ENCODE measurements around the gene DGLUCY.
"Not testable (repeated sequence)": the region's sequence is repeated elsewhere in the genome, so short reads cannot be mapped to it uniquely, and the experiment has no call there.

The DGLUCY gene

GRCh38 chr14:91113829-91114078 lies at the start of gene DGLUCY:
TSS of gene DGLUCY (plus strand) at chr14:91114073. CDS start at chr14:91160295, 46,222 bp downstream.
- DNase-seq: peak; percentile 77

- no peak for DNase-seq
Observed at GRCh38 chr14:91065266-91065665, 48.6 kb upstream of the DGLUCY start.

GRCh38 chr14:91067186-91067585 lies 46.7 kb upstream of the DGLUCY start:
- DNase-seq: no peak

DNA sequence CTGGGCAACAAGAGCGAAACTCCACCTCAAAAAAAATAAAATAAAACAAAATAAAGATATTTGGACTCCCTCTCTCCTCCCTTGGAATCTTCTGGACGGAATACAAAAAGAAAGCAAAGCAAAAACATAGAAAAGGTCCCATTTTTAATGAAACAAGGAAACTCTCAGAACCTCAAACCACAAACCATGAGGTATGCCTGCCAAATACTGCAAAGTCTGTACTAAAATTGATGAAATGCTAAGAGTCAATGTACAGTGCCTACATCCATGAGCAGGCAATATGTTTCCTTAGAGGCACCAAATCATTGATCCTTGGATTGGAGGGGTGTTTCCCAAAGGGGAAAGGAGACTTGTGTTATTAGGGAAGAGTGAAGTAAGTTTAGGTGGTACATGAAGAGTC lies 45.2 kb upstream of the DGLUCY start:
- DNase-seq: no peak

DNA sequence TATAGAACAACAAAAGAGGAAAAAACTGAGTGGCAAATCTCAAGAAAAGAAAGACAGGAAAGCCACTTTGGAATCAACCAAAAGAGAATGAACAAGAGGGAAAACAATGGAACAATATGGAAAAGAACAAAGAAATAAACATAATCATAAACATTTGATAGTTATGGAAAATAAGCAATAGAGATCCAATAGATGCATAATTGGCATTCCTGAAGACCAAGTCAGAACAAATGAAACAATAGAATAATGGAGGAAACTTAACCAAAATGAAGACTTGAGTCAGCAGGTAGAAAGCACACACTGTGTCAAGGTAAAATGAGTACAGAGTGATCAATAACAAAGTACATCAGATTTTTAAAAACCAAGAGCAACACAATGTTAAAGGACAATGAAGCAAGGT lies 43.3 kb upstream of the DGLUCY start:
- no peak for DNase-seq

- no peak for DNase-seq
Observed at GRCh38 chr14:91075553-91075952, 38.3 kb upstream of the DGLUCY start.

DNA sequence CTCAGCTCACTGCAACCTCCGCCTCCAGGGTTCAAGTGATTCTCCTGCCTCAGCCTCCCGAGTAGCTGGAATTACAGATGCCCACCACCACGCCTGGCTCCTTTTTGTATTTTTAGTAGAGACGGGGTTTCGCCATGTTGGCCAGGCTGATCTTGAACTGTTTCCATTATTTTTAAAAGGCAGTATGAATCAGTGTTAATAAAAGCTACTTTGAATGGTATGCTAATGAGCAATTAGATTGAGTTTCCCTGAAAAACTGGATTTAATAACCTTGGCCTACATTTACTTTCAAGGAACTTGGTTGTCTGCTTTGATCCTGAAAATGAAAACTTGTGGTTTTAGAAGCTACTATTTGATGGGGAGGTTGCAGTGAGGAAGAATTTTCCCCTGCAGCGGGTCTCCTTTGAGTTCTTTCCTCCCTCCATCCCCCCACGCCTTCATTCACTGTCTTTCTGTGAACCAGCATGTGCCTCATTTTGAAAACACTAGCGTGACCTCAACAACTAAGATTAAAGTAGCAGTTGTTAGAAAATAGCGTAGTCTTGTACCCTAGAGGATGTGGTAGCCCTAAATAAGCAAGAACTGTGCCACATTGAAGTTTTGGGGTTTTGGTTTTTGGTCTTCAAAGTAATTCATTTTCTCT lies 35.7 kb upstream of the DGLUCY start:
- no peak for DNase-seq

DNA sequence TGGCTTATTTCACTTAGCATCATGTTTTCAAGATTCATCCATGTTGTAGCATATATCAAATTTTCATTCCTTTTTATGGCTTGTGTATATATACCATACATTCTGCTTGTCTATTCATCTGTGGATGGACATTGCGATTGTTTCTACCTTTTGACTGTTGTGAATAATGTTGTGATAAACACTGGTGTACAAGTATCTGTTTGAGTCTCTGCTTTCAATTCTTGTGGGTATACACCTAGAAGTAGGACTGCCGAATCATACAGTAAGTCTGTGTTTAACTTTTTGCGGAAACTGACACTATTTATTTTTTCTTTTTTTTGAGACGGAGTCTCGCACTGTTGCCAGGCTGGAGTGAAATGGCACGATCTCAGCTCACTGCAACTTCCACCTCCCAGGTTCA lies 33.8 kb upstream of the DGLUCY start:
- DNase-seq: no peak

- DNase-seq: no peak
Observed at GRCh38 chr14:91082282-91082681, 31.6 kb upstream of the DGLUCY start.

- DNase-seq: no peak
Observed at GRCh38 chr14:91084516-91084915, 29.4 kb upstream of the DGLUCY start.

GRCh38 chr14:91087470-91087869 lies 26.4 kb upstream of the DGLUCY start:
- DNase-seq: not testable (repeated sequence)

- DNase-seq: no peak
Observed at GRCh38 chr14:91088585-91089235, 25.2 kb upstream of the DGLUCY start.

DNA sequence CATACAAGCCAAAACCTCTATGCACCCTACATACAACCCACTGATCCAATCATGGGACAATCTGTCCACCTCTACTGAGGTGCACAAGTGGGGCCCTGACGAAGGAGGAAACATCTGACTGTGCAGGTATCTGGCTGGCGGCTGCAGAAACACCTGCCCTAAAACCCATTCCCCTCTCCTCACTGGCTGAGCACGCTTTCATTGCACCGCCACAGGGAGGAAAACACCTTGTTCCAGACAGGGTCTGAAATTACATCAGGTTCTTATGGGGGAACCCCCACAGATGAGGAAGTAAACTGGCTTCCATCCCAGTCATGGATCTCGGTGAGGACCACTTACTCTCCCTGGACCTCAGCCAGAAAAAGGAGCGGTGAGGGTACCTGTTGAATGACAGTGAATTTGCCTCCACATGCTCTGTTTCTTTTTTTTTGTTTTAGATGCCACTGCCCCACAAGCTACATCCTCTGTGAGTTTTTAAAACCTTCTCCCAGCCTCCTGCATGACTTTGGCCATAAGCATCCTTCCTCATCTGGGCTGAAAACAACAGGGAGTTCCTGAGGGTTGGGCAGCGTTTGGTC lies 23.8 kb upstream of the DGLUCY start:
- no peak for DNase-seq

- DNase-seq: no peak
Observed at GRCh38 chr14:91090743-91091142, 23.1 kb upstream of the DGLUCY start.

GRCh38 chr14:91092073-91092472 lies 21.8 kb upstream of the DGLUCY start:
- DNase-seq: no peak

GRCh38 chr14:91093743-91094472 lies 20.0 kb upstream of the DGLUCY start:
- DNase-seq: not testable (repeated sequence)

DNA sequence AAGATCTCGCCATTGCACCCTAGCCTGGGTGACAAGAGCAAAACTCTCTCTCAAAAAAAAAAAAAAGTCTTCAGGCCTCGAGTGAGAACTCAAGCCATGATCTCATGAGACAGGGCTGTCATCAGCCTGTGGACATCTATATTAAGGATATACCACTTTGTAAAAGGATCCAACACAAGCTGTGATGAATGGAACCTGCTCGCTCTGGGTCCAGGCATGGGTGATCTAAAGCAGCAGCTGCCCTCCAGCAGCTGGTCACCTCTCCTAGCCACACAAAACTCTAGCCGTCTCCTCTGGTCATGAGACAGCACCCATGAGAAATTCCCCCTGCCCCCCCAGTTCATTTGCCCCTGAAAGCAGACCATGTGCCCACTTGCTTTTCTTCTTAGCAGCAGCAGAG lies 19.1 kb upstream of the DGLUCY start:
- no peak for DNase-seq

DNA sequence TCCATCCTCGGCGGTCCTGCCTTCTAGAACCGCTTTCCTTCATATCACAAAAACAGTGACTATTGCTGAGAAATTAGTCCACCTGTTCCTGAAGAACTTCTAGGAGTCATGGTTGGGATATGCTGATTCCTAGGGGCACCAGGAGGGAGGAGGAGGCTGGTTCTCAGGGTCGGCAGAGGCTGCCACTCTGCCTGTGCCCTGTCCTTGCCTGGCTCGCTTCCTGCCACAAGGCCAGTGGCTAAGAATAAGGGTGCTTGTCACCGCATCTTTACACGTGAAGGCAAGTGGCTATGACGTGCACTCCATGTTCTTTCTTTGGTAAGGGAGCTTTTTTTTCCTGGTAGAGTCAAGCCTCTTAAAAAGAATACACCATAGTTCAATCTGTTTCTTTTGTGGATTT lies 18.7 kb upstream of the DGLUCY start:
- DNase-seq: no peak

DNA sequence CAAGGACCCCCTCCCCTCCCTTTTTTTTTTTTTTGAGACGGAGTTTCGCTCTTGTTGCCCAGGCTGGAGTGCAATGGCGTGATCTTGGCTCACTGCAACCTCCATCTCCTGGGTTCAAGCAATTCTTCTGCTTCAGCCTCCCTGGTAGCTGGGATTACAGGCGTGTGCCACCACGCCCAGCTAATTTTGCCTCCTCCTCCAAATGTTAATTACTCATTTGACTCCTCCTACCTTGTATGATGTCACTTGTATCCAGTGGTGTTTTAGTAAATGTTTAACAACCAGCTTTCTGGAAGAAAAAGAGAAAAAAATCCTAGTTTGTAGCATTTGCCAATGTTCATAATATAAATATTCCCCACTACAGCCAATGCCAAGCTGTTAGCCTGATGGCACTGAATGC lies 16.2 kb upstream of the DGLUCY start:
- DNase-seq: not testable (repeated sequence)

GRCh38 chr14:91098591-91098990 lies 15.3 kb upstream of the DGLUCY start:
- no peak for DNase-seq

DNA sequence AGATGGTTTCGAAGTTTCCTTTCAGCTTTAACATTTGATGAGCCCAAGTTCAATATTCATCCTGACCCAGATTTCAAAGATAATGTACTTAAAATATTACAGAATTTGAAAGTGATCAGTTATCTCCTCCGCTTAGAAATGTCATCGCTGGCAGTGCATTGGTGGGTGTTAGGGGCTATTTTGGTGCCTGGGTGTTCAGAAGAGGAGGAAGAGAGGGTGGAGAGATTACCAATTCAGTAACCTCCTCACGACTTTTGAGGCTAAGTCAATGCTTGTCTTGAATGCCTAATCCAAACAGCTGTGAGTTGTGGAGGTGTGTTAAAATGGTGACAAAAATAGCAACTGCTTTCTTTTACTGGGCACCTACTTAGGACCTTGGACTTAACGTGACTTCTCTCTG lies 13.8 kb upstream of the DGLUCY start:
- DNase-seq: no peak

GRCh38 chr14:91103116-91103515 lies 10.8 kb upstream of the DGLUCY start:
- no peak for DNase-seq

DNA sequence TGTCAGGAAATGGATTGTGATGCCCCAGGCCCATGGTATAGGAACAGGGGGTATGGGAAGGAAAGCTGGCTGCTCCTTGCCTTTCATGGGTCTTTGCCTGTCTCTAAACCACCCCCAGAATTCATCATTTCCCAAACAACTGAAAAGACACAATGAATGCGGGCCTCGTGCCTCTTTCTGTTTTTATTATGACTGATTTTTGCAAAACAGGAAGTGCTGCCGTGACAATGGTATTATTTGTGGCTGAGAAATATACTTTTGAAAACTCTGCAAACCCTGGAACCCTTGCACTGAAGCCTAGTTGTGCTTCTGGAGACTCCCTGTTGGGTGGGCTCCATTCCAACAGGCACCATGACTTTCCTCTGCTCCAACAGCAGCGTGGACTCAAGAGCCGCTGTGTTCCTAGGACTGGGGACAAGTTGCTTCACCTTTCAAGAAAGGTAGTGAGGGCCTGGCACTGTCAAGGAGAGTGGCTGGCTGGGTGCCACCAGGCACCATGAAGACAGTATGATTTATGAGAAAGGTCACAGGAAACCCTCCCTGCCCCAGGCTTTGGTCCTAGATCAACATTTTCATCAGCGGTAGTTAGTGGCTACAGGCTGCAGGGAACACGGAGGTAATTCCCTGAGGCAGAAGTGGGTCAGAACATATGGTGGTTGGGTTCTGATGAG lies 4.8 kb upstream of the DGLUCY start:
- DNase-seq: no peak

DNA sequence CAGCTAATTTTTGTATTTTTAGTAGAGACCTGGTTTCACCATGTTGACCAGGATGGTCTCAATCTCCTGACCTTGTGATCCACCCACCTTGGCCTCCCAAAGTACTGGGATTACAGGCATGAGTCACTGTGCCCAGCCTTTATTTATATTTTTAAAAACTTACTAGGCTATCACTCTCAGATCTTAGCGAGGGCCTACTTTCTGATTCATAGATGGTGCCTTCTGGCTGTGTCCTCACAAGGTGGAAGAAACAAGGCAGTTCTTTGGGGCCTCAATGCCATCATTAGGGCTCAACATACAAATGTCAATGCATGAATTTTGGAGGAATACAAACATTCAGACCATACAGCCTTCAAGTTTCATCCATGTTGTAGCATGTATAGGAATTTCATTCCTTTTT lies 2.4 kb upstream of the DGLUCY start:
- no peak for DNase-seq

Measured in DMS 273 treated with DMSO at 0.1 percent for 48 hours (cell line).